ENCODE results near the gene VWC2. TPM values are rescaled to one million over a fixed set of nuclear protein-coding genes. Genes with fewer than 3 reads are reported as not detected.

VWC2 gene
- total and polyA plus RNA-seq, 2 donors (not counting 1 experiment from before 2014, with no cell fraction given) = not detected

DNA sequence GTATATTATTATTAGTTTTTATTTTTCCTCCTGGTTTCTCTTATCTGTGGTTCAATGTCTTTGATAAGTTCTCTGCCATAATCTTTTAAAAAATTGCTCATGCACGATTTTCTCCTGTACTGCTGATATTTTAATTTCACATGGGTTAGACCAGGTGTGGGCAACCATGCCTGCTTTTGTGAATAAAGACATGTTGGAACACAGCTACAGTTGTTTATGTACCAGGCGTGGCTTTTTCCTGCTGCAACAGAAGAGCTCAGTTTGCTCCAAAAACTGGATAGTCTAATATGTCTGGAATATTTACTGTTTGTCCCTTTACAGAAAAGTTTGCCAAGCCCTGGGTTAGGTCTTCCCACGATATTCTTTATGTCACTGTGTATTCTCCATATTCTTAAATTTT lies 105.2 kb downstream of the VWC2 start:
- H3K9ac ChIP-seq (ENCODE audit: insufficient read depth, low read length) = no peak overlapping the region
- H2AFZ ChIP-seq (ENCODE audit: low read length) = no peak overlapping the region
- H3K27me3 ChIP-seq (ENCODE audit: control insufficient read depth, insufficient read depth, low read length) = no peaks in the 10 kb centered on the region
- no peaks in the 10 kb centered on the region for H3K79me2 ChIP-seq (ENCODE audit: control insufficient read depth, insufficient read depth, low read length)
- no peaks in the 10 kb centered on the region for H4K20me1 ChIP-seq (ENCODE audit: control insufficient read depth, extremely low read depth, insufficient read depth, low read length)
- no peaks in the 10 kb centered on the region for H3K9me3 ChIP-seq (ENCODE audit: control insufficient read depth, insufficient read depth, low read depth, low read length)
- H3K4me1 ChIP-seq (ENCODE audit: control insufficient read depth, extremely low read depth, insufficient read depth, low read length) = no peaks in the 10 kb centered on the region
- no peak overlapping the region for H3K4me3 ChIP-seq (replicated peaks in 1 of 4; ENCODE audit: control extremely low read depth in 1 of 4, insufficient read depth in 1 of 4, low read depth in 3 of 4, low read length in 4 of 4)
- DNase-seq (ENCODE audit: low read depth in 2 of 2) = no peak
- no peak overlapping the region for H3K4me2 ChIP-seq (ENCODE audit: extremely low read depth, insufficient read depth, low read length)
- H3K36me3 ChIP-seq (ENCODE audit: control insufficient read depth, insufficient read depth, low read length) = no peaks in the 10 kb centered on the region
- TF ChIP-seq EZH2 (IDR thresholded peaks at IDR 0.05; ENCODE audit: low read length, missing control alignments) = no peak
- TF ChIP-seq, protein P1, sequence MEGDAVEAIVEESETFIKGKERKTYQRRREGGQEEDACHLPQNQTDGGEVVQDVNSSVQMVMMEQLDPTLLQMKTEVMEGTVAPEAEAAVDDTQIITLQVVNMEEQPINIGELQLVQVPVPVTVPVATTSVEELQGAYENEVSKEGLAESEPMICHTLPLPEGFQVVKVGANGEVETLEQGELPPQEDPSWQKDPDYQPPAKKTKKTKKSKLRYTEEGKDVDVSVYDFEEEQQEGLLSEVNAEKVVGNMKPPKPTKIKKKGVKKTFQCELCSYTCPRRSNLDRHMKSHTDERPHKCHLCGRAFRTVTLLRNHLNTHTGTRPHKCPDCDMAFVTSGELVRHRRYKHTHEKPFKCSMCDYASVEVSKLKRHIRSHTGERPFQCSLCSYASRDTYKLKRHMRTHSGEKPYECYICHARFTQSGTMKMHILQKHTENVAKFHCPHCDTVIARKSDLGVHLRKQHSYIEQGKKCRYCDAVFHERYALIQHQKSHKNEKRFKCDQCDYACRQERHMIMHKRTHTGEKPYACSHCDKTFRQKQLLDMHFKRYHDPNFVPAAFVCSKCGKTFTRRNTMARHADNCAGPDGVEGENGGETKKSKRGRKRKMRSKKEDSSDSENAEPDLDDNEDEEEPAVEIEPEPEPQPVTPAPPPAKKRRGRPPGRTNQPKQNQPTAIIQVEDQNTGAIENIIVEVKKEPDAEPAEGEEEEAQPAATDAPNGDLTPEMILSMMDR (conservative IDR thresholded peaks at IDR 0.05 in 1 of 2, IDR thresholded peaks at IDR 0.05 in 1 of 2; ENCODE audit: low read depth in 1 of 2, low read length in 2 of 2) = no peak
- no peak overlapping the region for H3K27ac ChIP-seq (ENCODE audit: insufficient read depth, low read length)

DNA sequence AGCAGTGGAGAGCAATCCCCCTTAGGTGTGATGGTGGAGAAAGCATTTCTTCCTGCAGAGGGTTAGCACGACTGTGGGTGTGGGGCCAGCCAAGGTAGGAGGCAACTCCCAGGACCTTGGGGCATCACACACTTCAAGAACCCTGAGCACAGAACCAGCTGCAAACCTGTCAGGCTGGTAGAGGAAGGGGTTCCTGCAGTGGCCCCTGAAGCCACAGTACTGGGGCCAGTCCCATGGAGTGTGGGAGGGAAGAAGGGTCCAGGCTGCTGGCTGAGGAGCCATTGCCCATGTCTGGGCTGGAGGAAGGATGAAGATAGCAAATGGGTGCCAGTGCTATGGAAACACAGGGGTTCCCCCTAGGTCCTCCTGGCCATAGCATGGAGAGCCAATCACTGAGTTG lies 110.5 kb downstream of the VWC2 start:
- Histone ChIP-seq H3K4me3 (replicated peaks in 1 of 4; ENCODE audit: control extremely low read depth in 1 of 4, insufficient read depth in 1 of 4, low read depth in 3 of 4, low read length in 4 of 4) (no peak overlapping the region), H3K36me3 (ENCODE audit: control insufficient read depth, insufficient read depth, low read length) (no peaks in the 10 kb centered on the region), H3K27me3 (ENCODE audit: control insufficient read depth, insufficient read depth, low read length) (no peaks in the 10 kb centered on the region), H3K9ac (ENCODE audit: insufficient read depth, low read length) (no peak overlapping the region), H3K4me2 (ENCODE audit: extremely low read depth, insufficient read depth, low read length) (no peak overlapping the region), H3K79me2 (ENCODE audit: control insufficient read depth, insufficient read depth, low read length) (no peaks in the 10 kb centered on the region), H4K20me1 (ENCODE audit: control insufficient read depth, extremely low read depth, insufficient read depth, low read length) (no peaks in the 10 kb centered on the region), H3K4me1 (ENCODE audit: control insufficient read depth, extremely low read depth, insufficient read depth, low read length) (no peaks in the 10 kb centered on the region), H3K9me3 (ENCODE audit: control insufficient read depth, insufficient read depth, low read depth, low read length) (no peaks in the 10 kb centered on the region), H2AFZ (ENCODE audit: low read length) (no peak overlapping the region), H3K27ac (ENCODE audit: insufficient read depth, low read length) (no peak overlapping the region)
- TF ChIP-seq EZH2 (IDR thresholded peaks at IDR 0.05; ENCODE audit: low read length, missing control alignments) = no peak
- TF ChIP-seq, protein P1 (conservative IDR thresholded peaks at IDR 0.05 in 1 of 2, IDR thresholded peaks at IDR 0.05 in 1 of 2; ENCODE audit: low read depth in 1 of 2, low read length in 2 of 2) = no peak
- DNase-seq (ENCODE audit: low read depth in 2 of 2) = no peak

DNA sequence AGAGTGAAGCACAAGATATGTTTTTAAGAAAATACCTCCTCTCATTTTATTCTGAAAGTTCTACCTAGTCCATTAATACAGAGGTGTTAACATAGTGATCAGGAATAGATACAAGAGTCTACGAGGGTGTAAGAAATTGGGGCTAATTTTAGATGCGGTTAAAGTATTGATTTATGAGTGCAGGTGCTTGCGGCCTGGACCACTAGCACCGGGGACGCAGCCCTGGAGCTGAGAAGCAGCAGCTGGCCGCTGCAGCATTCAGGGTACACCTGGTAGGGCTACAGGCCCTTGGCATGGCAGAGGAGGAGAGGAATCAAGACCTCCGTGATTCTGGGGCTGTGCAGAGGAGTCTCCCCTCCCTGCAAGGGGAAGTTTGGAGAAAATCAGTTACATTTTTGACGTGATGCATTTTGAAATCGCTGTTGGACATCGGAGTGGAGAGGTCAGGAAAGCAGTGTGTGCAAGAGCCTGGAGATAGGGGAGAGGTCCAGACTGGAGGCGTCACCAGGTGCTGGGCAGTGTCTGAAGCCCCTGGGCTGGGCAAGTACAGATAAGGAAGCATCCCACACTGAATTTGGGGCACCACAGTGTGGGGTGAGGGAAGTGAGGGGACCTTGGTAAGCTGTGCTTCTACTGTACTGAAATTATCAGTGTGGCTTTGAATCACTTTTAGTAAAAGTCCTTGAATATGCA lies 112.3 kb downstream of the VWC2 start:
- DNase-seq (ENCODE audit: low read depth in 2 of 2) = no peak
- no peaks in the 10 kb centered on the region for H3K9me3 ChIP-seq (ENCODE audit: control insufficient read depth, insufficient read depth, low read depth, low read length)
- no peaks in the 10 kb centered on the region for H3K36me3 ChIP-seq (ENCODE audit: control insufficient read depth, insufficient read depth, low read length)
- H3K9ac ChIP-seq (ENCODE audit: insufficient read depth, low read length) = no peak overlapping the region
- TF ChIP-seq, protein P1 (conservative IDR thresholded peaks at IDR 0.05 in 1 of 2, IDR thresholded peaks at IDR 0.05 in 1 of 2; ENCODE audit: low read depth in 1 of 2, low read length in 2 of 2) = no peak
- no peak for TF ChIP-seq EZH2 (IDR thresholded peaks at IDR 0.05; ENCODE audit: low read length, missing control alignments)
- no peak overlapping the region for H3K4me2 ChIP-seq (ENCODE audit: extremely low read depth, insufficient read depth, low read length)
- H3K27ac ChIP-seq (ENCODE audit: insufficient read depth, low read length) = no peak overlapping the region
- no peak overlapping the region for H3K4me3 ChIP-seq (replicated peaks in 1 of 4; ENCODE audit: control extremely low read depth in 1 of 4, insufficient read depth in 1 of 4, low read depth in 3 of 4, low read length in 4 of 4)
- H3K79me2 ChIP-seq (ENCODE audit: control insufficient read depth, insufficient read depth, low read length) = no peaks in the 10 kb centered on the region
- no peaks in the 10 kb centered on the region for H3K4me1 ChIP-seq (ENCODE audit: control insufficient read depth, extremely low read depth, insufficient read depth, low read length)
- no peak overlapping the region for H2AFZ ChIP-seq (ENCODE audit: low read length)
- no peaks in the 10 kb centered on the region for H3K27me3 ChIP-seq (ENCODE audit: control insufficient read depth, insufficient read depth, low read length)
- no peaks in the 10 kb centered on the region for H4K20me1 ChIP-seq (ENCODE audit: control insufficient read depth, extremely low read depth, insufficient read depth, low read length)
